A673 (cell line): ENCODE measurements around the gene PUM1.
"Not testable (repeated sequence)": the region's sequence is repeated elsewhere in the genome, so short reads cannot be mapped to it uniquely, and the experiment has no call there.

Experiments used
- EZH2 ChIP-seq: fragments of 200-600 bp; sonication (generic); IDR thresholded peaks from 2 replicates; pipeline ENCODE4 v1.6.1; 2017; ENCODE audit warnings: borderline replicate concordance, low read depth, mild to moderate bottlenecking, mixed read lengths, antibody characterized with exemption, low read length; ENCODE audit not compliant: poor library complexity, severe bottlenecking
- TF ChIP-seq, protein P1 (sequence below): fragments of 300-800, 200-600 bp; sonication (generic); conservative IDR thresholded peaks from 2 replicates; pipeline ENCODE4 v1.5.1; 2017; ENCODE audit warnings: low read depth, mild to moderate bottlenecking, antibody characterized with exemption, low read length, moderate library complexity, mixed read lengths

DNA sequence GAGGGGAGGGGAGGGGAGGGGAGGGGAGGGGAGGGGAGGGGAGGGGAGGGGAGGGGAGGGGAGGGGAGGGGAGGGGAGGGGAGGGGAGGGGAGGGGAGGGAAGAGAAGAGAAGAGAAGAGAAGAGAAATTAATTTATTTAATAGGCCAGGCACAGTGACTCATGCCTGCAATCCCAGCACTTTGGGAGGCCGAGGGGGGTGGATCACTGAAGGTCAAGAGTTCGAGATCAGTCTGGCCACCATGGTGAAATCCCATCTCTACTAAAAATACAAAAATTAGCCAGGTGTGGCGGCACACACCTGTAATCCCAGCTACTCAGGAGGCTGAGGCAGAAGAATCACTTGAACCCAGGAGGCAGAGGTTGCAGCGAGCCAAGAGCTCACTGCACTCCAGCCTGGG lies 93.2 kb downstream of the PUM1 start:
- TF ChIP-seq, protein P1, sequence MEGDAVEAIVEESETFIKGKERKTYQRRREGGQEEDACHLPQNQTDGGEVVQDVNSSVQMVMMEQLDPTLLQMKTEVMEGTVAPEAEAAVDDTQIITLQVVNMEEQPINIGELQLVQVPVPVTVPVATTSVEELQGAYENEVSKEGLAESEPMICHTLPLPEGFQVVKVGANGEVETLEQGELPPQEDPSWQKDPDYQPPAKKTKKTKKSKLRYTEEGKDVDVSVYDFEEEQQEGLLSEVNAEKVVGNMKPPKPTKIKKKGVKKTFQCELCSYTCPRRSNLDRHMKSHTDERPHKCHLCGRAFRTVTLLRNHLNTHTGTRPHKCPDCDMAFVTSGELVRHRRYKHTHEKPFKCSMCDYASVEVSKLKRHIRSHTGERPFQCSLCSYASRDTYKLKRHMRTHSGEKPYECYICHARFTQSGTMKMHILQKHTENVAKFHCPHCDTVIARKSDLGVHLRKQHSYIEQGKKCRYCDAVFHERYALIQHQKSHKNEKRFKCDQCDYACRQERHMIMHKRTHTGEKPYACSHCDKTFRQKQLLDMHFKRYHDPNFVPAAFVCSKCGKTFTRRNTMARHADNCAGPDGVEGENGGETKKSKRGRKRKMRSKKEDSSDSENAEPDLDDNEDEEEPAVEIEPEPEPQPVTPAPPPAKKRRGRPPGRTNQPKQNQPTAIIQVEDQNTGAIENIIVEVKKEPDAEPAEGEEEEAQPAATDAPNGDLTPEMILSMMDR = not testable (repeated sequence)
- not testable (repeated sequence) for TF ChIP-seq EZH2
